Articular chondrocyte of knee joint (primary cell): Measurements from ENCODE around the gene MTURN. TPM values are rescaled to one million over a fixed set of nuclear protein-coding genes. Genes with fewer than 3 reads are reported as not detected.

ENCODE experiments used
- small RNA-seq: library from RNA; depleted of rRNA; stranded (forward); fragments of <200 nt; gene quantifications from one replicate; pipeline ENCODE3, GENCODE V24; 2012
- total RNA-seq: library from RNA; depleted of rRNA; stranded (reverse); fragments of >200 nt; gene quantifications from 2 replicates; pipeline ENCODE4 v1.2.3, GENCODE V29; 2012

The MTURN gene
- 25.4 and 28.1 TPM in 2 replicates for total RNA-seq

GRCh38 chr7:30134611-30135300 lies at the start of gene MTURN:
TSS of gene MTURN (plus strand) at chr7:30134986. CDS start at chr7:30135137, 151 bp downstream.

Small RNA genes within 50 kb of the gene (small RNA-seq; reads per million reads assigned to genes)
- gene RPS27P16, result not detected

Other genes starting within 250 kb of the MTURN start
- gene SCRN1, start 145.2 kb upstream of the MTURN start, total RNA-seq, result 75.0 and 87.4 TPM in 2 replicates
- 60.9 and 64.0 TPM in 2 replicates for gene FKBP14, start 108.3 kb upstream of the MTURN start, total RNA-seq
- gene PLEKHA8, start 106.6 kb upstream of the MTURN start, total RNA-seq, result 13.1 and 13.3 TPM in 2 replicates
- gene ZNRF2, start 149.6 kb downstream of the MTURN start, total RNA-seq, result 17.1 and 23.3 TPM in 2 replicates